ENCODE measurements around the gene GABARAP. TPM values are rescaled to one million over a fixed set of nuclear protein-coding genes. Genes with fewer than 3 reads are reported as not detected.

GABARAP gene
- total and polyA plus RNA-seq, 9 donors = 526 to 1,518 (median 640) TPM

DNA sequence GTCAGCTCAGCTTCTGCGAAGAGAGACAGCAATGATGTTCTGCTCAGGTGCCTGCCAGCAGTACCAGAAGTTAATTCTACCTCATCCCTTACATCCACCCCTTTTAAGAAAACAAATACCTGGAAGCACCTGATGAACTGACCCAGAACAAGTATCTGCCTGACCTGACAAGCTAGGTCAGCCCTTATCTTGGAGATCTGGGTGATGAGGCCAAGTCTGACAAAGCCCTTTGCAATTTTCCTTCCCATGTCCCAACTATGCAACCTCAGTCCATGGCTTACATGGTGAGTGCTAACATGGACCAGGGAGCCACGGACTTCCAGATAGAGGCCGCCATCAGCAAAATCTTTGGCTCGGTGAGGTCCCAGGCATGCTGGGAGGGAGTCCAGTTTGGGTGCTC lies 18.9 kb downstream of the GABARAP start:
- peaks cover 5% of the 10 kb centered on the region for H3K4me1 ChIP-seq (ENCODE audit: insufficient read depth)
- no peaks in the 10 kb centered on the region for H3K27me3 ChIP-seq
- no peak overlapping the region for H3K4me3 ChIP-seq
- H3K9me3 ChIP-seq = no peaks in the 10 kb centered on the region
- H3K27ac ChIP-seq = no peak overlapping the region
- intact Hi-C loops (cut with DNase I) = no loop called here
- TF ChIP-seq EP300 (IDR thresholded peaks at IDR 0.05) (no peak), POLR2A (IDR thresholded peaks at IDR 0.05) (no peak)
- TF ChIP-seq, protein P1, sequence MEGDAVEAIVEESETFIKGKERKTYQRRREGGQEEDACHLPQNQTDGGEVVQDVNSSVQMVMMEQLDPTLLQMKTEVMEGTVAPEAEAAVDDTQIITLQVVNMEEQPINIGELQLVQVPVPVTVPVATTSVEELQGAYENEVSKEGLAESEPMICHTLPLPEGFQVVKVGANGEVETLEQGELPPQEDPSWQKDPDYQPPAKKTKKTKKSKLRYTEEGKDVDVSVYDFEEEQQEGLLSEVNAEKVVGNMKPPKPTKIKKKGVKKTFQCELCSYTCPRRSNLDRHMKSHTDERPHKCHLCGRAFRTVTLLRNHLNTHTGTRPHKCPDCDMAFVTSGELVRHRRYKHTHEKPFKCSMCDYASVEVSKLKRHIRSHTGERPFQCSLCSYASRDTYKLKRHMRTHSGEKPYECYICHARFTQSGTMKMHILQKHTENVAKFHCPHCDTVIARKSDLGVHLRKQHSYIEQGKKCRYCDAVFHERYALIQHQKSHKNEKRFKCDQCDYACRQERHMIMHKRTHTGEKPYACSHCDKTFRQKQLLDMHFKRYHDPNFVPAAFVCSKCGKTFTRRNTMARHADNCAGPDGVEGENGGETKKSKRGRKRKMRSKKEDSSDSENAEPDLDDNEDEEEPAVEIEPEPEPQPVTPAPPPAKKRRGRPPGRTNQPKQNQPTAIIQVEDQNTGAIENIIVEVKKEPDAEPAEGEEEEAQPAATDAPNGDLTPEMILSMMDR (IDR thresholded peaks at IDR 0.05) = no peak
- H3K36me3 ChIP-seq = no peaks in the 10 kb centered on the region
- DNase-seq = no peak
- 64 to 75% (median 71%) methylated on average over 3 to 4 of the region's 4 CpGs for WGBS, 3 donors

DNA sequence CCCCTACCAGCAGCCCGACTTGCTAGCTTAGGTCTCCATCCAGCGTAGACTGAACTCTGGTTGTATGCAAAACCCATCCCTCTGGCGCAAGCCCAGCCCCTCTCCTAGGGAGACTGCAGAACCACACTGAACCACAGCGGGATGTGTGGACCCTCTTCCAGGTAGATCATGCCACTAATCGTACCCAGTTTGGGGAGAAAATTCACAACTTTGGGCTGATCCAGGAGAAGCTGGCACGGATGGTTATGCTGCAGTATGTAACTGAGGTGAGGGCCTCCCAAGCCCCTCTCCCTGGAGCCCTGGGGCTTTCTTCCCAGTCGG lies 19.3 kb downstream of the GABARAP start:
- Histone ChIP-seq H3K4me1 (ENCODE audit: insufficient read depth) (peaks cover 7% of the 10 kb centered on the region), H3K27me3 (no peaks in the 10 kb centered on the region), H3K27ac (no peak overlapping the region), H3K36me3 (no peaks in the 10 kb centered on the region), H3K9me3 (no peaks in the 10 kb centered on the region), H3K4me3 (no peak overlapping the region)
- intact Hi-C loops (cut with DNase I) = no loop called here
- 62 to 67% (median 64%) methylated on average over 7 of the region's 7 CpGs for WGBS, 3 donors
- TF ChIP-seq POLR2A (IDR thresholded peaks at IDR 0.05) = no peak
- TF ChIP-seq, protein P1 (IDR thresholded peaks at IDR 0.05) = no peak
- no peak for TF ChIP-seq EP300 (IDR thresholded peaks at IDR 0.05)
- DNase-seq = no peak

DNA sequence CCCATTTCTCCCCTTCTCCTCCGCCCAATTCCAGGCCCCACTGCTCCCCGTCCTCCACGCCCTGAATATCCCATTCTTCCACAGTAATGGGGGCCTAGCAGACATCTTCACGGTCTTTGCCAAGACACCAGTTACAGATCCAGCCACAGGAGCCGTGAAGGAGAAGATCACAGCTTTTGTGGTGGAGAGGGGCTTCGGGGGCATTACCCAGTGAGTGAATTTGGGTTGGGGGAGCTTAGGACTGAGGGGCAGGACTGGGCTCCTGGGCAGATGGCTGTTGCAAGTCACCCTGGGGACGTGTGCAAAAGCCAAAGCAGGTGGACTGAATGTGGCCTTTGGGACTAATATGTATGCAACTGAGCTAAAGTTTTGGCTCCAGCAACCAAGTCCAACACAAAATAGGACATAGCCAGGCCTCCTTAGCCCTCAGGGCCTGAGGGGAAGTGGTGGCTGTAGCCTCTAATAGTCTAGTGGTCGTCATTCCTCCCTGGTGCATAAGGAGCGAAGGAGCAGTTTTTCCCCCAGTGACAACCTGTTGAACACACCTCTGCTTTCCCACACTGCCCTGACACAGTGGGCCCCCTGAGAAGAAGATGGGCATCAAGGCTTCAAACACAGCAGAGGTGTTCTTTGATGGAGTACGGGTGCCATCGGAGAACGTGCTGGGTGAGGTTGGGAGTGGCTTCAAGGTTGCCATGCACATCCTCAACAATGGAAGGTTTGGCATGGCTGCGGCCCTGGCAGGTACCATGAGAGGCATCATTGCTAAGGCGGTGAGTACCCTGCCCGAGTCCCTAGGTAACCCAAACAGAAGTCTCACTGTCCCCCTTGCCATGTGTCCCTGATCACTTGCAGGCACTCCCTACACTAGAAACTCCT lies 19.9 kb downstream of the GABARAP start:
- H3K36me3 ChIP-seq = no peaks in the 10 kb centered on the region
- no peaks in the 10 kb centered on the region for H3K27me3 ChIP-seq
- intact Hi-C loops (cut with DNase I) = no loop called here
- no peaks in the 10 kb centered on the region for H3K9me3 ChIP-seq
- peaks cover 10% of the 10 kb centered on the region for H3K4me1 ChIP-seq (ENCODE audit: insufficient read depth)
- H3K4me3 ChIP-seq = no peak overlapping the region
- DNase-seq = peak in 1 of 5 donors; percentile 38
- H3K27ac ChIP-seq = no peak overlapping the region
- TF ChIP-seq POLR2A (IDR thresholded peaks at IDR 0.05) (no peak), EP300 (IDR thresholded peaks at IDR 0.05) (no peak)
- TF ChIP-seq, protein P1 (IDR thresholded peaks at IDR 0.05) = no peak
- WGBS, 3 donors = 71 to 73% (median 72%) methylated on average over 15 of the region's 15 CpGs

DNA sequence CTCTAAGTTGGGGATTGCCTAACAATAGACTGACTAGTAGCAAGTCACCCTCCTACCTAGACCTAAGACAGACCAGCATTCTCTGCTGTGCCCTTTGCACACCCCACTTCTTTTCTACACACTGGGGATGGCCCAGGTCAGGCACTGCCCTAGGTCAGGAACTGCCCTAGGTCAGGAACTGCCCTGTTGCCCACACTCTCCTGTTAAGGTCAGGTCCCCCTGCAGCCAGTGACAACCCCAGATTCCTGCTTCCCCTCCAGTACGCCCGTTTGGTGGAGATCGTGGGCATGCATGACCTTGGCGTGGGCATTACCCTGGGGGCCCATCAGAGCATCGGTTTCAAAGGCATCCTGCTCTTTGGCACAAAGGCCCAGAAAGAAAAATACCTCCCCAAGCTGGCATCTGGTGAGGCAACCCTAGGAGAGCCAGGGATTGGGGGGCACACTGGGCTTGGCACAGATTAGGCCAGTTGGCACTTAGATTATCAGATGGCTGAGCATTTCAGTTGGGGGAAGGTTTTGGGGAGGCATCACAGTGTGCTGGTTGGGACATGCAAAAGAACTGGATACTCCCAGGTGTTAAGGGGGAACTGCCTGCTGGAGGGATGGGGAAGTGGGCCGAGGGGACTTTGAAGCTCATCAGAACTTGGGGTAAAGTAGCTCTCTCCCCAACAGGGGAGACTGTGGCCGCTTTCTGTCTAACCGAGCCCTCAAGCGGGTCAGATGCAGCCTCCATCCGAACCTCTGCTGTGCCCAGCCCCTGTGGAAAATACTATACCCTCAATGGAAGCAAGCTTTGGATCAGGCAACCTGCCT lies 20.8 kb downstream of the GABARAP start:
- peak in 1 of 5 donors; percentile 27 for DNase-seq
- TF ChIP-seq EP300 (IDR thresholded peaks at IDR 0.05) (no peak), POLR2A (IDR thresholded peaks at IDR 0.05) (no peak)
- TF ChIP-seq, protein P1 (IDR thresholded peaks at IDR 0.05) = no peak

More for the DNA sequence above, 20.8 kb downstream of the GABARAP start:
- Histone ChIP-seq H3K27me3 (no peaks in the 10 kb centered on the region), H3K4me3 (no peak overlapping the region), H3K36me3 (no peaks in the 10 kb centered on the region), H3K4me1 (ENCODE audit: insufficient read depth) (peaks cover 12% of the 10 kb centered on the region), H3K9me3 (no peaks in the 10 kb centered on the region), H3K27ac (no peak overlapping the region)
- intact Hi-C loops (cut with DNase I) = no loop called here
- 57 to 70% (median 63%) methylated on average over 10 of the region's 10 CpGs for WGBS, 3 donors
